ENCODE data around the gene BLID.

BLID gene, protein sequence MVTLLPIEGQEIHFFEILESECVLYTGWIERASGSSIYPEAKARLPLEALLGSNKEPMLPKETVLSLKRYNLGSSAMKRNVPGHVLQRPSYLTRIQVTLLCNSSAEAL

DNA sequence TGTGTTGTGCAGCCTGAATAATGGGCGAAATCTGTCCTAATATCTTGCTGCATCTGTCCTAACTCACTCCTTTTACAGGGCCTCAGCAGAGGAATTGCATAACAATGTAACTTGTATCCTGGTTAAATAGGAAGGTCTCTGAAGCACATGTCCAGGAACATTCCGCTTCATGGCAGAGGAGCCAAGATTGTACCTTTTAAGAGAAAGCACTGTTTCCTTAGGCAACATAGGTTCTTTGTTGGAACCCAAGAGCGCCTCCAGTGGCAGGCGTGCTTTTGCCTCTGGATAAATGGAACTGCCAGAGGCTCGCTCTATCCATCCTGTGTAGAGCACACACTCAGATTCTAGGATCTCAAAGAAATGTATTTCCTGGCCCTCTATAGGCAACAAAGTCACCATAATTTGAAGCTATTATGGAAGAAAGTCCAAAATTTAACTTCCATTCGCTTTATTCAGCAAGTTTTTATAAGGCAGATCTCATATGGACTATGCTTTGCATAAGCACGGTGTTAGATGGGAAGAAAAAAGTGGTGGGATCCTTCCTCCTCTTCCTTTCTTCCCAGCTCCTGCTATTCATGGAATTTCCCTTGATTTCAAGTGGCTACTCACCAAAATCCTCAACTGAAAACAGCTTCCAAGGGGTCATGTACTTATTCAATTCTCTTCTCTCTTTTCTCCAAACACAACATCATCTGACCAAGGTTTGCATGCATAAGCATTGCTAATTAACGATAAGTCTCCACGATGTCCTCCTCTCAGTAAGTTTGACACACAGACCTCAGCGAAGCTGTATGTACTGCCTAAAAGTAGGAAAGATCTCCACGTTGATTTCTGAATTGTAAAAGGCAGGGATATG lies at the start of gene BLID:
Gene BLID, minus strand, starts transcription at position 692 of the 856 bp plus-strand sequence. Its CDS starts 293 bp downstream, at position 399.
- DNase-seq, result no peak

DNA sequence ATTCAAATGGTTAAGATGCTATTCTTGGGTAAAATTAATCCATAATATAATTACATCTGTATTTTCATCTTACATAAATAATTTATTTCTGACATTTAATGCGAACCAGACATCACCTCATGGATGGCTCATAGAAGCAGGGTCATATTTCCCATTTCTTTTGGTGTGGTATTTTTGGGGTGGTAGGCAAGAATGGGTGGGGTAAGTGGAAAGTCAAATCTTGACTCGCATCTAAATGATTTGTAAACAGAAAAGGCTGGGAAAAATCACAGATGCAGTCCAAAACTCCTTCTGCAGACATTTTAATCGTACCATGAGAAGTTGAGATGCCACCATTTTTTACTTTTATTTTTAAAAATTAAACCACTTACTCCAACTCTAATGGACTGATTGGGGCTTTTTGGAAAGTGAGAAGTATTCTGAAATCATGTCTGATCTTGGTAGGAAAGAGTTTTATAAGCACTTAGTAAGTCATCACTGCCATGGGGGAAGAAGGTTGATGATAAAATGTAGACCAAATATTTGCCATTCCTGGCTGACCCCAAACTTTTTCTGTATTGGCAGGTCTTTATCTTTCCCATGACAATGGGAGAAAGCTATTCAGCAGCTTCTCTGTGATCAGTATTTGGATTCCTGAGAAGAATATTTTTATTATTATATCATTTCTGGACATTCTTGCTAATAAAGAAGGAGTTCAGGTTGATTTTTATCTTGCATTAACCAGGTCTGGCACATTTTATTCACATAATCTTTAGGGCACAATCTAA lies 47.2 kb upstream of the BLID start:
- no peak for DNase-seq

DNA sequence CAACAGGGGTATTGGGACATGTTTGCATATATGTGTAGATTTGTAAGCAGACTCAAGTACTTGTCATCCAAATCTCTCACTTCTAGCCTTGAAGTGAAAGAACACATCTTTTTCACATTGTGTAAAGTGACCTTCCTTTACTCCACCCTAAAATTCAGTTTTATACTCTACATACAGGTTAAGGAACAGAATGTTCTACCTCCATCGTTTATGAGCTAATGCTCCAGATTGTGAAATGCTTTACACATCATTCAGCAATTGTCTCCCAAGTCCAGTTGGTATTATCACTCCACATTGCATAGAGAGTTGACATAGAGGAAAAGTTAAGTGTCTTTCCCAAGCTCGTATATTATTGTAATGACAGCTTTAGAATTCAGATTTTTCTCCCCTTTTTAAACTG lies 46.1 kb upstream of the BLID start:
- DNase-seq, result no peak

DNA sequence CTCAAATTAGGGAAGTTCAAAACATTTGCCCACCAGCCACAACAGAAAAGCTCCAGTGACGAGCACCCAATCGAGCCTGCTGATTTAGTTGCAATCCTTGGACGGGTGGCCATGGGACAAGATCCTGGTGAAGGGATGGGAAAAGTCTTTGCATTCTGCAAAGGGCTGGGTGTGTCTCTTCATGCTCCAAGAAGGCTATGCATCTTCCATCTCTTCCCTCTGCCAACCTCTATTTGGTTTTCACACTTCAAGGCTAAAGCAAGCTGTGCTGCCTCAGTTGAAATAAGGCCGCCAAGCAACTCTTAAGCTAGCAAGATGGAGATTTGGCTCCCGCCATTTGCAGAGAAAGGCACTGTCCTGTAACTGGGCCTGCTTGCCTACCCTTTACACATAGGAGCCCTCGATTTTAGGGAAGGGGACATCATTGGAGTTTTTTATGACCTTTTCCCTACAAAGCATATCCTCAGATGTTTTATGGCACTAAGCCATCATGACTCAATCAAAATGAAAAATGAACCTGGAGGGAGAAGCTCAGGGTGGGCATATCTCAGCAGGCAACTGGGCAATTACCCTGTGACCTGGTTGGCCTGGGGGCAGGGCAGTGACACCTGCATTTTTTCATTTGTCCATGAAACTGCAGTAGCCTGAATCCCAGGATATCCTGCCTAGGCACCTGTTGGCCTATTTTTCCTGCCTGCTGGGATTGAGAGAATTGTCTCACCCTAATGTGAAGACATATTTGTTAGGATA lies 45.0 kb upstream of the BLID start:
- no peak for DNase-seq

DNA sequence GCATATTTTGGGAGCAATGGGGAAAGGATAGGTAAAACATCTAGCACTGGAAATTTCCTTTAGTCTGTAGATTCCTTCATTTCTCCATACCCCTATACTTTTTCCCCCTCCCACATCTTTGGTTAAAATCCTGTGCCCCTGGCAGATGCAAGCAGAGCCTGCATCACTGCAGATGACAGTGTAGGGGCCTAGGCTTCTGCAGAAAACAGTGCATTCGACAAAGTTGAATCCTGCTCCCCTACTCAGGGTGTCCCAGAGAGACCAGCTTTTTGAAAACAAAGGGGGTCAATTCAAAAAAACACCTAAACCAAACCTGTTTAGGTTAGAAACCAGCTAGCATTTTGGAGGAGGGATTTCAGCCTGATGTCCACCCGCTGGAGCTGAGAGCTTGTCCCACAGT lies 43.8 kb upstream of the BLID start:
- no peak for DNase-seq

DNA sequence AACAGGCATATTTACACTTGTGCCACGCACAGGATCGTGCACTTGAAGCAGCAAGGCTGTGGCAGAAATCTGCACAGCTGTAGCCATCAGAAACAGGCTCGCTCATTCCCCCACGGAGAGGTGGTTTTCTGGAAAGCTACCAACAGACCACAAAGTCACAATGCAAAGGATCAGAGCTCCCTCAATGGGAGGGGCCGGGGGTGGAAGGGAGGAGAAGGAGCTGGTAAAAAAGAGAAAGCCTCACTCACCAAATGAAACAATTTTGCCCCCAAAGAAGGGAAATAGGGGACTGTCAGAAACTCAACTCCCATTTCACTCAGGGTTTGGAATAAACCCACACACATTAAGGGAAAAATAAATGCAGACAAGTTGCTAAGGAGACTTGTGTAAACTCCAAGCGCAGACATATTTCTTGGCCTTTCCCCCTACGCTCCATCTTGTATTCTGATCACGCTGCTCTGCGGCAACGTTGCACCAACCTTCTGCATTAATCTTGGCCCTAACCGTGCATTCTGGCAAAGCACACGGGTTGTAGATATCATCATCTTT lies 43.2 kb upstream of the BLID start:
- no peak for DNase-seq

DNA sequence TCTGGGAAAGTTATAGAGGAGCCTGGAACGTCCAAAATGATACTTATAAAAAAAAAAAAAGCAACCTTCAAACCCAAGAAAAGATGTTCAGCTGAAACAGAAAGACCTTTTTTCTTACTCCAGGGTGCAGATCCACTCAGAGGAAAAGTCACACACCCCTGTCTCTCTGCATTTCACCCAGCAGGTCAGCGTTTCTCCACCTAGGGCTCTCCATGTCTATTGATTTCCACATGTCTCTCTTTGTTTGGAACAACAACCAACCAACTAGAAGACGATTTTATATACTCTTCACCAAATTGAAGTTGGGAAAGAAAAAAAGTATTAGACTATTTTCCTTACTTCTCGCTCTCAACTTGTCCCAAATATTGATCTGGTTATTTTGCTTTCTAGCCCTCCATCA lies 42.2 kb upstream of the BLID start:
- DNase-seq, result no peak

DNA sequence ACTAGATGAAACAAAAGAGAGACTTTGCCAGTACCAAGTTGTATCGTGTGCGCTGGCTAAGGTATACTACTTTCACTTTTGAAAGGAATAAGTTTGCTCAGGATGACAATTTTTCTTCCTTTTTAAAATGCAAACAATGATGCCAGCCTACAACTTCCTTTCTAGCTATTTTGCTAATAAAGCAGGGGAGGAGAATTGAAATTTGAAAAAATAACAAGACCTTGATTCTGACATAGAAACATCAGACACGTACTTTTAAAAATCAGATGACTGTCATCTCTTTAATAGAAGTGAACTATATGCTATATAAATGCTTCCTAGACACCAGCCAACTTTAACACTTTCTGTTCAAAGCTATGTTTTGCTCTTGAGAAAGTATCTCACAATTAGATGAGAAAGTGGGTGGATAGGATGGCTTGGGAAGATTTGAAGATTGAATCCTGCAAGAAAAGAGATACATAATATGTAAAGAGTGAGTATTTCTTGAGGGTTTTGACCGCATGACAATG lies 41.7 kb upstream of the BLID start:
- DNase-seq, result no peak

DNA sequence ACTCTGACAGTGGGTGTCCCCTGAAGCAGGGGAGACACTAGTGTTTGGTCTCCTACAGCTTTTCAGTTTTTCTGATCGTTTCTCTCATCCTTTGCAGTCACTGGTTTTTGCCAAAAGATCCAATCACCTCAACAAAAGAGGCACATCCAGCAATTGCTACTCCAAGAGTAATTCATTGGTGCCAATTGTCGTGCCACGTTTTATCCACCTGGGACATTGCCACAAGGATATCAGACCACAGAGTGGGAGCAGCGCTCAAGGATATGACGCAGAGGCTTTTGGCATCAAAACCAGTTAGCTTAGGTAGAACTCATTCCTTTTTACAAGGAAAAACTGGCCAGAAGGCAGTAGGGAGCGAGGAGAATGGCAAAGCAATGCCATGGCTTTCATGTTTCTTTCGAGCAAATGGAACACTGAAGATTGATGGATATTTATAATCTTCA lies 40.9 kb upstream of the BLID start:
- no peak for DNase-seq

DNA sequence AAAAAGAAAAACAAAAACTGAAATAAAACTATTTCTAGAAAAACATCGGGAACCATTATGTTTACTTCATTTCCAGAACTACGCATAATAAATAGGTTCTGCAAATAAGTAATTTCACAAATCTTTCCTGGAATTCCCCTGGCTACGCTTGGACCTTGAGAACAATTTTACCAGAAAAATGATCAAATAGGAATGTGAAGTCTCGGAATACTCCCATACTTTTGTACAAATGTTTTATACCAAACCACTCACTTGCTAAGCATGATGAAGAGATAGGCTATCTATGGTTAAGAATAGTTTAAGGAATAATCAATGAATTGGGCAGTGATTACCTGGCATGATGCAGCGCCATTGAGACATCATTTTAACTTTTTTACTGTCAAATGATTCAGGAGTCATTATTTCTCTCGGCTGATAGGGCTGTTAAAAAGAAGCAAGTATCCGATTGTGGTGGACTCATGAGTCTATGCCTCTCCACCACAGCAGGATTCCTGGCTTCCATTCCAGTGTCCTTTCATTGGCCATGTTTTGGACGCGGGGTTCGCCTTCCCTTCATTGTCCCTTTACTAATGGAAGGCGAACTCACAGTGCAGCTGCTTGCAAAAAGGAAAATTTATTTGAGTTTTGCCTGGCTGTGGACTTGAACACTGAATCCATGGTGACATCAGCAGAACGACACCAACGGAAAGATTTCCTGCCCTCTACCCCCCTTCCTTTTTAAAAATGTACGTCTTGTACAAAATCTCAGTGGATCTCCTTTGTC lies 39.9 kb upstream of the BLID start:
- DNase-seq, result no peak

DNA sequence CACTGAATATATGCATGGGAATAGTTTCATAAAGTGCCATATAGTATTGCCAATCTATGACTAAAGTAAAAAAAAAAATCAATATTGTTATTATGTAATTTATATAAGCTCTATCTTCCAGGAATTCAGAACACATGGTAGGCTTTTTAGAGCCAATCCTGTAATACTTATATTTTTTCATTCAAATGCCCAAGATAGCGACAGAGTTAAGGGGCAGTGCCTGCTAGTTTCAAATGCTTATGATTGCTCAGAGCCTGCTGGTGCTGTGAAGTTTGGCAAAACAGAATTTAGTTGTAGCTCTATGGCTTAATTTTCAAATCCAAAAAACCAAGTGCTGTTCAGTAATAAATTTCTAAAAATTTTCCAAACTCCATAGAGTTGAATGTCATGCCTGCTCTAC lies 39.0 kb upstream of the BLID start:
- DNase-seq, result no peak

DNA sequence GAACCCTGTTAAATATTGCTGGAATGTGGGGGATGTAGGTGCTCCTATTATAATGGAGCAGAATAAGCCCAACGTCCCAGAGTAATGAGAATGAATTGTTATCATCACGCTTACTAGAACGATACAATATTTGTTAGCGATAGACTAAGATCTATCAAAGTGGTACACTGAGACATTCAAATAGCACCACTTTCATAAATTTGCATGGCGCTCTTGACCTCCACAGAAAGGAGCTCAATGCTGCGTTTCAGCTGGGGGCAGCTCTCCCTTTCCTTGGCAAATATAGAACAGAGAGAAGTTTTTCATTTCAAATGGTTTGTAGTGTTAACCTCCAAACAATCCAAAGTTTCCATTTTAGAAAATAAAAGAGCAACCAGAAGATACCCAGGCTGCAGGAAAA lies 38.2 kb upstream of the BLID start:
- DNase-seq, result no peak

DNA sequence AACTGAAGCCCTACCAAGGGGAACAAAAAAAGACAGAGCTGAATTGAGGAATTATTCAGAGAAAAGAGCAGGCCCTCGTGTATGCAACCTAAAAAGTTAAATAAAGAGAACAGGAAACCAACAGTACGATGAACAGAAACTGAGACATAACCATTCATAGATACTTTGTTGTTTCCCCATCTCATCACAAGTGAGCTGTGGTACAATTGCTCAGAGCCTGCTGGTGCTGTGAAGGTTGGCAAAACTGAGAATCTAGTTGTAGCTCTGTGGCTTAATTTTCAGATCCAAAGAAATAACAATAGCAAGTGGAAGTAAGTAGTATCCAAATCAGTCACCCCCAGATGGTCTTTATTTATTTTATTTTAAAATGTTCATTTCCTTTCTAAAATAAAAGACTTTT lies 37.7 kb upstream of the BLID start:
- DNase-seq, result no peak

DNA sequence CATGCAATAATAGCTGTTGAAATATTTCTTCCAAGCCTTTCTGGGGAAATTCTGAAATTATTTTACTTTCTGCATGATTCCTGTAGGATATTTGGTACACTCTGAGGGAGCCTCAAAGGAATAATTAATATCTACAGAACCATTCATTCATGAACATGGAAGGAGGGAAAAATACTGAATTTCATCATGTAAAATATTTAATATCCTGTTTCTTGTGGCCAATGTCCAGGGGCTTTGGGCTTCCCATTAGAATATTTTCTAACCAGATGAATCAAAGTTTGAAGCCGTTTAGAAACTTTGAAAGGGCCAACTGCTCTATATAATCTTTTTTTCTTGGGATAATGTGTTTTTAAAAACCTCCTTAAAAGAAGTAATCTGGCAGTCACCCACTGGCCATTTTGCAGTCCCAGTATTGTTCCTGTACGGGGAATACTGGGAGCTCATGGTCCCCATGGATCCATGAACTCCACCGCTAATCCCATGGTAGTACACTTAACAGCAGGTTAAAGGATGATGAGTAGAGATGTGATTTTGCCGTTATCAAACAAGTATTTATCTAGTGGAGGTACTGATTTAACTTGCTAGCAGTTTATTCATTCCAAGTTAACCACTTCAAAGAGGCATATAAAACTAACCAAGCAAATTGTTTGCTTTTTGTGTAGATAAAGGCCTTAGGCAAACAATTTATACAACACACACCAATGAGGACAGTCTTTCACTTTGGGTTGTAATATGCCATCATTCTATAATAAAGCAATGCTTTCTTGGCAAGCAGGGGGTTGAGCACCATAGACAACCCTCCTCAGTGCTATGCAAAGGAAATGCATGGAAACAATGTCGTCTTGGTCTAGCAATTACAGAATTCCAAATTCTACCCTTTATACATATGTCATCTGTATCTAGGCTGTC lies 34.5 kb upstream of the BLID start:
- no peak for DNase-seq

DNA sequence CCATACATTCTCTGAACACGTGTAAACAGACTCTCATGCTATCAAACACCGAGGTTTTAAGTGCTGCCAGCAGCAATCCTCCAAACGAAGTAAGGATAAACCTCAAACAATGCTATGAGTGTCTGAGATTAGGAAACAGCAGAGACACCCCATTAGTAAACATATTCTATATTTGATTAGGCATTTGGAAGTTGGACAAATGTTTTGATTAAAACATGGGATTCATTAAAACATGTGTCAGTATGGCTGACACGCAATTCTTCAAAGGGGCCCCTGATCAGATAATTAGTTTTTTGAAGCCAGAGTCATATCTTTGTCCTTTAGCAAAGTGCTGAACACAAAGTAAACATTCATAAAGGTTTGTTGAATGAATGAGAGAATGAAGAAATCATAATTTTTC lies 33.2 kb upstream of the BLID start:
- DNase-seq, result no peak

DNA sequence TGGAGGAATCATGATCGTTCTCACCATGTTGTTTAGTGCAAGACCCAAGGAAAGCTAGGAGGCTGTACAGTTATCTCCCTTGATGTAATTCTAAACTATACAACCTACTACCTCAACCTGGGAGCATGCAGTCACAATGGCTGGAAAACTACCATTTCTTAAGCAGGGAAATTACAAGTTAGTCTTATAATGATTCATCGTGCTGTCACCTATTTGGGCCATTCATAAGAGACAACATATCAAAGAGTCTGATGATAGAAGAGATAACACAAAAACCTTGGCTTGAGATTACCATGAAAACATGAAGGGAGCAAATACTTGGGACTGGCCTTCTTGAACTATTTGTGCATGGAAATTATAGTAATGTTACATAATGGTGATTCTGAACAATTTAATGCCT lies 30.5 kb upstream of the BLID start:
- DNase-seq, result no peak

DNA sequence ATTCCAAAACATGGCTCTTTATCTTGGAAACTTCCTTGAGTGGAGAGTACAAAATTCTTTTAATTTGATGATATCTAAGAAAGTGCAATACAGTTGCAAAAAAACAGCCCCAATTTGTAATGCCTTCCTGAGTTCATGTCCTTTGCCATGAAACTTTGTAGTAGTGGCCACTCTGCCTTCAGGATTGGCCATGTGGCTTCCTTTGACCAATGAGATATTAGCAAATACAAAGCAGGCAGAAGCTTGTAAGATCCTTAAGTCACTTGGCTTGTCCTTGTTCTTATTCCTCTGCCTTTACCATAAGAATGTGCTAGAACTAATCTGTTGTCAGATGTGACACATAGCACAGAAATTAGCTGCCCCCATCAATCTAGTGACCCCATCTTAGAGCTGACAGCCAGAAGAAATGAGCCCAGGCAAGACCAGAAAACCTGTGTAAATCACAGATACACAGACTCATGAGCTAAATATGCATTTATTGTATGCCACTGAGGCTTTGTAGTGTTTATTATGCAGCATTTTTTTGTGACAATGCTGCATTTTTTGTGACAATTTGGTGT lies 29.8 kb upstream of the BLID start:
- DNase-seq, result no peak

DNA sequence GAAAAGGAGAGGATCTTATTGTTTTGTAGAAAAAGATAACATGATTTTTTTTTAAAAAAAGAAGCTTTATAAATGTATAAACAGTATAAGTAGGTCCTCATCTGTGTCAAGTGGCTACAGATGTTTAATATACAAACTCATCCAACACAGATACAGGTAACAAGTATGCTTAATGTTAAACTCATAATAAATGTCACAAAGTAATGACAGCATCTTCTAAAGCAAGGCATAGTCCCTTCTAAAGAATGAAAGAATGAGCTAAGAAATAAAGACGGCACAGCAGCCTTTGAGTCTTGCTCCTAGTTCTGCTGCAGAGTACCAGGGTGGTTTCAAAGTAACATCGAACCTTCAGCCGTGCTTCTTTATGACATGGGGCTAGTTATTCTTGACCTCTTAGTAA lies 28.7 kb upstream of the BLID start:
- DNase-seq, result no peak

DNA sequence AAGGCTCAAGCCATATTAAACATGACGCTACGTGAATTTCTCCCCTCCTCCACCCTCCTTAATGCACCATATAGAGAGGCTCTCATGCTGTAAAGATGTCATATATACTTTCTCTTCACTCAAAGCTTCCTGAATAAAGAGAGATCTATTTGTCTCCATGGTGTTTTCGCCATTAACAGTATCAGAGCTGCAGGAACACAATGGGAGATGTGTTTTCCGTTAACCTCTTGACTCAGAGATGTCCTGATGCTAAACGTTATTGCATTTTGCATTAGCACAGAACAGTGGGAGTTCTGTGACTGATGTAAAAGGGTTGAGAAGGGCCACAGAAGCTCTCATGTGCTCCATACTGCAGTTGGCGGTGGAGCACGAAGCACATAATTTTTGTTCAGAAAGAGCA lies 25.7 kb upstream of the BLID start:
- DNase-seq, result no peak

DNA sequence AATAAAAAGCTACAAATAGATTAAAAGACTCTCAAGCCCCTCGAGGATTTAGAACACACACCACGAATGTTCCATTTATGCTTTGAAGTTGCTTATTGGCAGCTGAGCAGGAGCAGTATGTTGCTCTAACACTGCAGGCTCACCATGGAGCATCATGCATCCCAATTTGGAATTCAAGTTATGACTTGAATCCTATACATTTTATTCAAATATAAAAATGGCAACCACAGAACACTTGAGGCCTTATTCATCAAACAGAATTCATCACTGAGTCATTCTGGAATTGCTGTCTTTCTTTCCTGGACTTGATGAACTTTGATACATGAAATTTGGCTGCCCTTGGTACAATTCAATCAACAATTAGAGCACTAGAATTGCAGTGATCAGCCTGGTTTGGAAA lies 24.5 kb upstream of the BLID start:
- no peak for DNase-seq

DNA sequence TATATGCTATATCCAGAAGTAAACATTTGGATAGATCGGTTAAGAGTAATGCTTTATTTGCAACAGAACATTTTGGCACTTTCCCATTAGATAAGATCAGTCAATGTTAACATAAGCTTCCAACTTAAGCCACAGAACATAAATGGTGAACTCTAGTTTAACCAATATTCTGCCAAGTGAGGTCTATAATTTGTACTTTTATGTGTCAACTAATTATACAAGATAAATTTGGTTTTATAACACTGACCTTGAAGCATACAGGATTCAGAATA lies 23.5 kb upstream of the BLID start:
- DNase-seq, result no peak
